DMS 273 (cell line): Measurements from ENCODE around the gene TTC39B.

Experiments used
- DNase-seq: peaks from one replicate; lab custom pipeline; 2025; ENCODE audit not compliant: unreplicated experiment; lab: John Stamatoyannopoulos, UW

The TTC39B gene

GRCh38 chr9:15305470-15305869, 1.5 kb downstream of the TTC39B start:
- DNase-seq: no peak

GRCh38 chr9:15304632-15305031, 2.4 kb downstream of the TTC39B start:
- DNase-seq: no peak

- DNase-seq: no peak
These were observed 6.8 kb downstream of the TTC39B start for GRCh38 chr9:15300218-15300617.

- peak; percentile 33 for DNase-seq
These were observed 7.6 kb downstream of the TTC39B start for GRCh38 chr9:15299374-15299939.

- DNase-seq: no peak
These were observed 8.7 kb downstream of the TTC39B start for GRCh38 chr9:15298362-15298761.

GRCh38 chr9:15295761-15296405, 11.1 kb downstream of the TTC39B start:
- peak; percentile 33 for DNase-seq

- peak; percentile 21 for DNase-seq
These were observed 12.4 kb downstream of the TTC39B start for GRCh38 chr9:15294604-15295003.

GRCh38 chr9:15293804-15294316, 13.2 kb downstream of the TTC39B start:
- DNase-seq: peak; percentile 26

- DNase-seq: no peak
These were observed 13.9 kb downstream of the TTC39B start for GRCh38 chr9:15293084-15293483.

GRCh38 chr9:15289603-15290002, 17.4 kb downstream of the TTC39B start:
- DNase-seq: no peak

GRCh38 chr9:15287309-15287708, 19.7 kb downstream of the TTC39B start:
- DNase-seq: no peak

GRCh38 chr9:15286161-15286821, 20.7 kb downstream of the TTC39B start:
- DNase-seq: no peak

GRCh38 chr9:15282567-15283285, 24.3 kb downstream of the TTC39B start:
- no peak for DNase-seq

- no peak for DNase-seq
These were observed 26.4 kb downstream of the TTC39B start for GRCh38 chr9:15280647-15281046.

- no peak for DNase-seq
These were observed 28.2 kb downstream of the TTC39B start for GRCh38 chr9:15278839-15279238.

- DNase-seq: no peak
These were observed 28.8 kb downstream of the TTC39B start for GRCh38 chr9:15278091-15278687.

- DNase-seq: peak; percentile 54
These were observed 29.5 kb downstream of the TTC39B start for GRCh38 chr9:15277400-15278090.

GRCh38 chr9:15276328-15276938, 30.6 kb downstream of the TTC39B start:
- DNase-seq: no peak

GRCh38 chr9:15274425-15274824, 32.6 kb downstream of the TTC39B start:
- DNase-seq: no peak

GRCh38 chr9:15272377-15272928, 34.6 kb downstream of the TTC39B start:
- DNase-seq: no peak
